Common myeloid progenitor, CD34-positive (primary cell): ENCODE data around the gene PPP2R5E.

Experiments used
- CTCF ChIA-PET: fragments of 350-600 bp; sonication (Branson Sonifier 250); formaldehyde crosslinking; loops from one replicate; lab custom pipeline; 2021; ENCODE audit warnings: antibody characterized with exemption; lab: Charles Lee
- POLR2A ChIA-PET: fragments of 350-600 bp; sonication (Branson Sonifier 250); formaldehyde crosslinking; loops from one replicate; lab custom pipeline; 2021; ENCODE audit warnings: antibody characterized with exemption; lab: Charles Lee
- DNase-seq, 3 donors: peaks; one replicate each; pipeline versions ENCODE4 v3.0.0 to v3.0.0-alpha.2; 2013
- H3K27ac ChIP-seq, 2 experiments: 1 replicate in 1 of 2; 2 replicates in 1 of 2; pipeline ENCODE4 v1.7.0; 2013; ENCODE audit warnings: inconsistent platforms in 2 of 2, low read length in 2 of 2, mild to moderate bottlenecking in 2 of 2, low read depth in 1 of 2, moderate library complexity in 1 of 2; ENCODE audit not compliant: severe bottlenecking in 2 of 2, insufficient read depth in 1 of 2, poor library complexity in 1 of 2
- H3K27me3 ChIP-seq, 5 experiments: replicated peaks in 2 of 5; 1 replicate in 3 of 5; 2 replicates in 2 of 5; pipeline versions ENCODE4 v1.6.1 to v1.7.0; 2013; ENCODE audit warnings: low read length in 4 of 5, mild to moderate bottlenecking in 2 of 5, moderate library complexity in 2 of 5, inconsistent platforms in 1 of 5; ENCODE audit not compliant: insufficient read depth in 5 of 5, control insufficient read depth in 4 of 5
- H3K36me3 ChIP-seq, 4 experiments: 1 replicate in 2 of 4; 2 replicates in 2 of 4; pipeline versions ENCODE4 v1.6.1 to v1.7.0; 2013; ENCODE audit warnings: low read length in 3 of 4, control low read depth in 1 of 4, mild to moderate bottlenecking in 1 of 4; ENCODE audit not compliant: control insufficient read depth in 4 of 4, insufficient read depth in 4 of 4
- H3K4me1 ChIP-seq, 4 experiments: 1 replicate in 3 of 4; 2 replicates in 1 of 4; pipeline versions ENCODE4 v1.6.1 to v1.7.1; 2013; ENCODE audit warnings: low read length in 3 of 4, mild to moderate bottlenecking in 3 of 4, control low read depth in 1 of 4, inconsistent platforms in 1 of 4, moderate library complexity in 1 of 4; ENCODE audit not compliant: control insufficient read depth in 4 of 4, insufficient read depth in 4 of 4; ENCODE audit errors: control extremely low read depth in 1 of 4
- H3K4me3 ChIP-seq, 7 experiments: 1 replicate in 4 of 7; 2 replicates in 3 of 7; pipeline versions ENCODE4 v1.5.1 to v1.7.0; 2013; ENCODE audit warnings: mild to moderate bottlenecking in 7 of 7, low read length in 6 of 7, moderate library complexity in 6 of 7, inconsistent platforms in 2 of 7, low read depth in 2 of 7, control low read depth in 1 of 7; ENCODE audit not compliant: insufficient read depth in 4 of 7, control insufficient read depth in 1 of 7; ENCODE audit errors: extremely low read depth in 1 of 7
- H3K9me3 ChIP-seq, 5 experiments: 1 replicate in 4 of 5; 2 replicates in 1 of 5; pipeline versions ENCODE4 v1.6.1 to v1.7.1; 2013; ENCODE audit warnings: low read length in 4 of 5, mild to moderate bottlenecking in 2 of 5, inconsistent platforms in 1 of 5, low read depth in 1 of 5, moderate library complexity in 1 of 5; ENCODE audit not compliant: control insufficient read depth in 4 of 5, insufficient read depth in 2 of 5; ENCODE audit errors: control extremely low read depth in 1 of 5
- WGBS: methylation state at CpG from one replicate; pipeline ENCODE4 v1.1.5; 2013; ENCODE audit not compliant: insufficient coverage; 5-methylcytosine and 5-hydroxymethylcytosine counted together

The PPP2R5E gene

GRCh38 chr14:63436286-63437098, 106.7 kb downstream of the PPP2R5E start:
- H3K4me1 ChIP-seq, result peaks cover 0 to 28% (median 12%) of the 10 kb centered on the region in 4 experiments
- no peak overlapping the region for H3K4me3 ChIP-seq
- DNase-seq, result no peak
- peaks cover 0 to 2% (median under 1%) of the 10 kb centered on the region in 4 experiments for H3K36me3 ChIP-seq
- ChIA-PET CTCF (no interaction called here), POLR2A (no interaction called here)
- WGBS, result no CpG with 5 or more reads among the region's 5 CpGs
- H3K9me3 ChIP-seq, result no peaks in the 10 kb centered on the region
- H3K27ac ChIP-seq, result no peak overlapping the region
- no peaks in the 10 kb centered on the region for H3K27me3 ChIP-seq

- Histone ChIP-seq H3K36me3 (no peaks in the 10 kb centered on the region), H3K9me3 (no peaks in the 10 kb centered on the region), H3K27me3 (no peaks in the 10 kb centered on the region), H3K4me1 (peaks cover 0 to 28% (median 12%) of the 10 kb centered on the region in 4 experiments), H3K4me3 (no peak overlapping the region), H3K27ac (no peak overlapping the region)
- no peak for DNase-seq
- 98% methylated on average over 4 of the region's 5 CpGs for WGBS
- ChIA-PET POLR2A (no interaction called here), CTCF (no interaction called here)
Measured at GRCh38 chr14:63435838-63436237, 107.3 kb downstream of the PPP2R5E start.

GRCh38 chr14:63435204-63435603, 108.0 kb downstream of the PPP2R5E start:
- no CpG with 5 or more reads among the region's 2 CpGs for WGBS
- no peaks in the 10 kb centered on the region for H3K36me3 ChIP-seq
- no peaks in the 10 kb centered on the region for H3K27me3 ChIP-seq
- no peak for DNase-seq
- CTCF ChIA-PET, result no interaction called here
- no peaks in the 10 kb centered on the region for H3K9me3 ChIP-seq
- peaks cover 0 to 28% (median 12%) of the 10 kb centered on the region in 4 experiments for H3K4me1 ChIP-seq
- POLR2A ChIA-PET, result no interaction called here
- H3K4me3 ChIP-seq, result no peak overlapping the region
- no peak overlapping the region for H3K27ac ChIP-seq

- ChIA-PET POLR2A (interaction anchor here (0.6 kb wide), 1 partner anchor 53 kb away, joined by 3 read pairs; no protein-coding TSS in a partner anchor), CTCF (interaction anchor here (2.3 kb wide), 1 partner anchor 12 kb away, joined by 6 read pairs; no protein-coding TSS in a partner anchor)
- no CpG with 5 or more reads among the region's 4 CpGs for WGBS
- Histone ChIP-seq H3K4me1 (peaks cover 0 to 20% (median 6%) of the 10 kb centered on the region in 4 experiments), H3K4me3 (no peak overlapping the region), H3K27me3 (no peaks in the 10 kb centered on the region), H3K9me3 (no peaks in the 10 kb centered on the region), H3K36me3 (no peaks in the 10 kb centered on the region), H3K27ac (no peak overlapping the region)
- no peak for DNase-seq
Measured at GRCh38 chr14:63432888-63433552, 110.2 kb downstream of the PPP2R5E start.

- 97% methylated on average over 4 of the region's 5 CpGs for WGBS
- Histone ChIP-seq H3K4me1 (peaks cover 0 to 13% (median 2%) of the 10 kb centered on the region in 4 experiments), H3K27ac (no peak overlapping the region), H3K27me3 (no peaks in the 10 kb centered on the region), H3K36me3 (no peaks in the 10 kb centered on the region), H3K9me3 (no peaks in the 10 kb centered on the region), H3K4me3 (no peak overlapping the region)
- no peak for DNase-seq
- CTCF ChIA-PET, result interaction anchor here (0.6 to 2.3 kb wide), 2 partner anchors 11 to 280 kb away, joined by 3 to 6 read pairs; no protein-coding TSS in a partner anchor
- POLR2A ChIA-PET, result interaction anchor here (0.6 kb wide), 2 partner anchors 38 to 76 kb away, joined by 3 to 4 read pairs; no protein-coding TSS in a partner anchor
Measured at GRCh38 chr14:63432228-63432627, 110.9 kb downstream of the PPP2R5E start.

GRCh38 chr14:63431466-63431865, 111.7 kb downstream of the PPP2R5E start:
- H3K9me3 ChIP-seq, result no peaks in the 10 kb centered on the region
- peaks cover 0 to 8% (median 0%) of the 10 kb centered on the region in 4 experiments for H3K4me1 ChIP-seq
- H3K27me3 ChIP-seq, result no peaks in the 10 kb centered on the region
- ChIA-PET POLR2A (no interaction called here), CTCF (interaction anchor here (0.9 to 2.3 kb wide), 2 partner anchors 10 to 298 kb away, joined by 3 to 6 read pairs; no protein-coding TSS in a partner anchor)
- no peak overlapping the region for H3K27ac ChIP-seq
- no peak overlapping the region for H3K4me3 ChIP-seq
- WGBS, result 100% methylated on average over 1 of the region's 3 CpGs
- no peaks in the 10 kb centered on the region for H3K36me3 ChIP-seq
- no peak for DNase-seq
